ENCODE data around the gene DNASE2.

GRCh38 chr19:12833418-12833737 is 47.9 kb downstream of the DNASE2 start:
- TF ChIP-seq CTCF (conservative IDR thresholded peaks at IDR 0.05) (no peak), ZFX (IDR thresholded peaks at IDR 0.05) (no peak)
